Stimulated activated CD8-positive, alpha-beta memory T cell treated with anti-CD3 and anti-CD28 coated beads, Interleukin-12 subunit alpha, Interleukin-12 subunit beta, amount 100 ng/mL, for 4 hours (primary cell): ENCODE measurements around the gene PDZD7.
A peak's percentile ranks its signal among the peaks of the same experiment; 100 is the strongest.

Experiments
- DNase-seq: peaks from one replicate; pipeline ENCODE4 v3.0.0-alpha.2; 2020; ENCODE audit warnings: low read depth

PDZD7 gene

GRCh38 chr10:101001659-101002035 is 29.3 kb downstream of the PDZD7 start:
- no peak for DNase-seq

- no peak for DNase-seq
Measured at GRCh38 chr10:101000915-101001658, 29.8 kb downstream of the PDZD7 start.

- no peak for DNase-seq
Measured at GRCh38 chr10:101000127-101000914, 30.6 kb downstream of the PDZD7 start.

GRCh38 chr10:100999742-101000126 is 31.2 kb downstream of the PDZD7 start, which contains the start of gene LZTS2:
Gene LZTS2 (plus strand): TSS chr10:100999808. CDS start chr10:101002539, 2,731 bp downstream.
- DNase-seq, result no peak

GRCh38 chr10:100998991-100999741 is 31.8 kb downstream of the PDZD7 start:
- peak; percentile 71 for DNase-seq

GRCh38 chr10:100998183-100998990 is 32.5 kb downstream of the PDZD7 start:
- DNase-seq, result peak; percentile 35

- peak; percentile 54 for DNase-seq
Measured at GRCh38 chr10:100997360-100998182, 33.4 kb downstream of the PDZD7 start.

GRCh38 chr10:100996678-100997359 is 34.1 kb downstream of the PDZD7 start:
- DNase-seq, result no peak

- no peak for DNase-seq
Measured at GRCh38 chr10:100995181-100995580, 35.7 kb downstream of the PDZD7 start.

GRCh38 chr10:100993986-100994708 is 36.8 kb downstream of the PDZD7 start:
- no peak for DNase-seq

GRCh38 chr10:100989088-100989487 is 41.8 kb downstream of the PDZD7 start:
- no peak for DNase-seq

GRCh38 chr10:100988166-100988565 is 42.8 kb downstream of the PDZD7 start:
- no peak for DNase-seq

GRCh38 chr10:100987685-100988049 is 43.3 kb downstream of the PDZD7 start:
- no peak for DNase-seq

GRCh38 chr10:100986952-100987684 is 43.8 kb downstream of the PDZD7 start, which contains the start of the genes MRPL43 and TWNK:
Gene MRPL43 (minus strand): TSS chr10:100987497. CDS start chr10:100987443, 54 bp downstream.
Gene TWNK (plus strand): TSS chr10:100987543. CDS start chr10:100988211, 668 bp downstream.
- peak; percentile 72 for DNase-seq

GRCh38 chr10:100986623-100986951 is 44.3 kb downstream of the PDZD7 start:
- DNase-seq, result no peak

GRCh38 chr10:100985336-100985735 is 45.6 kb downstream of the PDZD7 start:
- no peak for DNase-seq

- no peak for DNase-seq
Measured at GRCh38 chr10:100984672-100985177, 46.2 kb downstream of the PDZD7 start.

- DNase-seq, result no peak
Measured at GRCh38 chr10:100983868-100984671, 46.9 kb downstream of the PDZD7 start.
